Amniotic stem cell (primary cell): ENCODE results near the gene UTP25.
"Not testable (repeated sequence)": the region's sequence is repeated elsewhere in the genome, so short reads cannot be mapped to it uniquely, and the experiment has no call there.

Experiments
- DNase-seq: peaks from one replicate; lab custom pipeline; 2025; lab: John Stamatoyannopoulos, UW

Gene UTP25

DNA sequence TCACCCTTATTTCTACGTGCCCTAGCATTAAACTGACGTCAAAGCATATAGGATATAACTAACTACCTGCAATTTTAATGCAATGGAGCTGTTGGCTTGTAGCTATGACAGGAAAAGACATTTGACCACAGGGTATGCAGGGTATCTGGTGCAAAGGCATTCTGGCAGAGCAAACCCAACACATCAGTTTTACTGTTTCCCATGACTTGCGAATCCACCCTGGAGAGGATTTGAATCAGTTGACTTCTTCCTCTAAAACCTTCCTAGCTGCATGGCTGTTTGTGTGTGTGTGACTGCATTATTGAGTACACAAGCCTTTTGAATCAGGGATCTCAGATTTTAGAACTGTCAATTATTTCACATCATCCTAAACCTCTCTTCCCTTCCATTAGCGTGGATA, 68.6 kb downstream of the UTP25 start:
- no peak for DNase-seq

DNA sequence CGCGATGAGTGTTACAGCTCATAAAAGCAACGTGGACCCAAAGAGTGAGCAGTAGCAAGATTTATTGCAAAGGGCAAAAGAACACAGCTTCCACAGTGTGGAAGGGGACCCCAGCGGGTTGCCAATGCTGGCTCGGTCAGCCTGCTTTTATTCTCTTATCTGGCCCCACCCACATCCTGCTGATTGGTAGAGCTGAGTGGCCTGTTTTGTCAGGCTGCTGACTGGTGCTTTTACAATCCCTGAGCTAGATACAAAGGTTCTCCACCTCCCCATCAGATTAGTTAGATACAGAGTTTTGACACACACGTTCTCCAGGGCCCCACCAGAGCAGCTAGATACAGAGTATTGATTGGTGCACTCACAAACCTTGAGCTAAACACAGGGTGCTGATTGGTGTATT, 70.5 kb downstream of the UTP25 start:
- not testable (repeated sequence) for DNase-seq

DNA sequence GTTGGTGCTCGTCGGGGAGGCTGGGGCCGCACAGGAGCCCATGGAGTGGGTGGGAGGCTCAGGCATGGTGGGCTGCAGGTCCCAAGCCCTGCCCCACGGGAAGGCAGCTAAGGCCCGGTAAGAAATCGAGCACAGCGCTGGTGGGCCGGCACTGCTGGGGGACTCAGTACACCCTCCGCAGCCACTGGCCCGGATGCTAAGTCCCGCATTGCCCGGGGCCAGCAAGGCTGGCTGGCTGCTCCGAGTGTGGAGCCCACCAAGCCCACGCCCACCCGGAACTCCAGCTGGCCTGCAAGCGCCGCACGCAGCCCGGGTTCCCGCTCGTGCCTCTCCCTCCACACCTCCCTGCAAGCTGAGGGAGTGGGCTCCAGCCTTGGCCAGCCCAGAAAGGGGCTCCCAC, 71.1 kb downstream of the UTP25 start:
- DNase-seq = not testable (repeated sequence)

DNA sequence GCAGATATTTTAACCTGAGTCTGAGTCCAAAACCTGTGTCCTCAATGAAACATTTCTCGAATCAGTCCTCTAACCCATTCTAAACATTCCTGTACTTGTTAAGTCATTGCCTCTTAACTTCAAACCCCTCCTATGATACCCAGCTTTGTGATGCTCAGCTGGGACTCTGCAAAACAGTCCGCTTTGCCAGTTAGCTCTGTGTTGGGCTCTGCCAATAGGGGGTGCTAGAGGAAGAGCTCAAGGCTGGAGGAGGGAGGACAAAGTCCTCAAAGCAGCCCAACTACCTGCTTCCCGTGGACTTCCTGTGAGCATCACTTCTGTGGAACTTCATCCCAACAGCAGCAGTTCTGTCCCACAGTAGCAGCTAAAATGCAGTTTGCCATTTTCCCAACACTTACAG, 72.2 kb downstream of the UTP25 start:
- no peak for DNase-seq

DNA sequence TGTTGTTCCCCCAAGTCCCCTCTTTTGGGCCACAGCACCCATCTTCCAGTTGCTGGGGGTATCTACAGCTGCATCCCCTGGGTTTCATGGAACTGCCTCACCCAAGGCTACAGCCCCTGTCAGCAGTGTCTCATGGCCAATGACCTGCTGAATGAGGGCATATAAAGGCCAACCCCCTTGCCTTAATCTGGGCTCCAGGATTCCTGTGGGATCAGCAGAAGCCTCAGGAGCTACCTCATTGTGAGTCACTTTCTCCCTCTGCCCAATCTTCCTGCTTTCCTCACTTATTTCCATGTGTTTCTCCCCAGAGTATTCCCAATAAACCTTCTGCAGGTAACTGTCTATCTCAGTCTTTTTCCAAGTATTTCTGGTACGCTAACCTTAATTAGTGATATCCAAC, 73.0 kb downstream of the UTP25 start:
- DNase-seq = no peak

DNA sequence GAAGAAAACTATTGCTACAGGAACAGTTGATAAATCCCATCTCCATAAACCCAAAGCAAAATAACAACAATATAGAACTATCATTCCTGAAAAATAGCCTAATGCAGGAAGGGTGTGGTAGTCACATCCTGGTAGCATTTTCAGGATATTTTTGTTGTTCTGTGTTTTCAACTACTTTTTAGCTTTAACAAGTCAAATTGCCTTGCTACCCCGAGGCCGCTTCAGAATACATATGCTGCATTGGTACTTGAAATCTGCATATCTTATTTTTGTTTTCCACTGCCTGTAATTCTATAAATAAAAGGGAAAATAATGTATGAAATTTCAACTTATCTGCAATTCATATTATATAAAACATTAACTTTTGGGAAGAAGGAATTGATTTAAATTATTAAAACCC, 73.4 kb downstream of the UTP25 start:
- DNase-seq = no peak

DNA sequence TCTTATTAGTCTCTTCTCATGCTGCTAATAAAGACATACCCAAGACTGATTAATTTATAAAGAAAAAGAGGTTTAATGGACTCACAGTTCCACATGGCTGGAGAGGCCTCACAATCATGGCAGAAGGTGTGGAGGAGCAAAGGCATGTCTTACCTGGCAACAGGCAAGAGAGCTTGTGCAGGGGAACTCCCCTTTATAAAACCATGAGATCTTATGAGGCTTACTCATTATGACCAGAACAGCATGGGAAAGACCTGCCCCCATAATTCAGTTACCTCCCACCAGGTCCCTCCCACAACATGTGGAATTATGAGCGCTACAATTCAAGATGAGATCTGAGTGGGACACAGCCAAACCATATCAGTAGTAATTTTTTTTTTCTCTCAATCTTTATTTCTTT, 77.0 kb downstream of the UTP25 start:
- not testable (repeated sequence) for DNase-seq
